Transverse colon (tissue), 4 donors: ENCODE measurements around the gene HPS6.

Source experiments
- EP300 ChIP-seq: sonication (generic); formaldehyde crosslinking; IDR thresholded peaks from one replicate; pipeline ENCODE4 v1.6.1; 2017; ENCODE audit warnings: antibody characterized with exemption, low read depth
- POLR2A ChIP-seq: fragments of 450-650 bp; IDR thresholded peaks from one replicate; pipeline ENCODE4 v1.6.1; 2016; ENCODE audit warnings: antibody characterized with exemption, mild to moderate bottlenecking, moderate library complexity
- POLR2AphosphoS5 ChIP-seq, 3 donors: sonication (generic); formaldehyde crosslinking; IDR thresholded peaks; one replicate each; pipeline ENCODE4 v1.6.1; 2016; ENCODE audit warnings: antibody characterized with exemption in 3 of 3
- TF ChIP-seq, protein P1 (sequence below), 5 experiments: fragments of 200-600 bp in 3 of 5; fragments of 450-650 bp in 2 of 5; sonication (generic) in 3 of 5; IDR thresholded peaks; 1 replicate in 2 of 5; 2 replicates in 3 of 5; pipeline ENCODE4 v1.5.1; 2016 to 2017; ENCODE audit warnings: antibody characterized with exemption in 5 of 5, inconsistent platforms in 3 of 5, mild to moderate bottlenecking in 2 of 5, moderate library complexity in 1 of 5

DNA sequence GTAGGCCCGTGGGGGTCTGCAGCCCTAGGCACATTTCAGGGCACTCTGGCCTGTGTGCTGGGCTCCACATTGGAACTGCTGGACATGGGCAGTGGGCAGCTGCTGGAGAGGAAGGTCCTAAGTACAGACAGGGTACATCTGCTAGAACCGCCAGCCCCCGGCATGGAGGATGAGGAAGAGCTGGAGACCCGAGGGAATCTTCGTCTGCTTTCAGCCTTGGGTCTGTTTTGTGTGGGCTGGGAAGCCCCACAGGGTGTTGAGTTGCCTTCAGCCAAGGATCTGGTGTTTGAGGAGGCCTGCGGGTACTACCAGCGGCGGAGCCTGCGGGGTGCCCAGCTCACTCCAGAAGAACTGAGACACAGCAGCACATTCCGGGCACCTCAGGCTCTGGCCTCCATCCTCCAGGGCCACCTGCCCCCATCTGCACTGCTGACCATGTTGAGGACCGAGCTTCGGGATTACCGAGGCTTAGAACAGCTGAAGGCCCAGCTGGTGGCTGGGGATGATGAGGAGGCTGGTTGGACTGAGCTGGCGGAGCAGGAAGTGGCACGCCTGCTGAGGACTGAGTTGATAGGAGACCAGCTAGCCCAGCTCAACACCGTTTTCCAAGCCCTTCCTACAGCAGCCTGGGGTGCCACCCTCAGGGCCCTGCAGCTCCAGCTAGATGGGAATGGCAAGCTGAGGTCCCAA, 1.4 kb downstream of the HPS6 start:
- no peak for TF ChIP-seq POLR2AphosphoS5 (IDR thresholded peaks at IDR 0.05)
- TF ChIP-seq, protein P1, sequence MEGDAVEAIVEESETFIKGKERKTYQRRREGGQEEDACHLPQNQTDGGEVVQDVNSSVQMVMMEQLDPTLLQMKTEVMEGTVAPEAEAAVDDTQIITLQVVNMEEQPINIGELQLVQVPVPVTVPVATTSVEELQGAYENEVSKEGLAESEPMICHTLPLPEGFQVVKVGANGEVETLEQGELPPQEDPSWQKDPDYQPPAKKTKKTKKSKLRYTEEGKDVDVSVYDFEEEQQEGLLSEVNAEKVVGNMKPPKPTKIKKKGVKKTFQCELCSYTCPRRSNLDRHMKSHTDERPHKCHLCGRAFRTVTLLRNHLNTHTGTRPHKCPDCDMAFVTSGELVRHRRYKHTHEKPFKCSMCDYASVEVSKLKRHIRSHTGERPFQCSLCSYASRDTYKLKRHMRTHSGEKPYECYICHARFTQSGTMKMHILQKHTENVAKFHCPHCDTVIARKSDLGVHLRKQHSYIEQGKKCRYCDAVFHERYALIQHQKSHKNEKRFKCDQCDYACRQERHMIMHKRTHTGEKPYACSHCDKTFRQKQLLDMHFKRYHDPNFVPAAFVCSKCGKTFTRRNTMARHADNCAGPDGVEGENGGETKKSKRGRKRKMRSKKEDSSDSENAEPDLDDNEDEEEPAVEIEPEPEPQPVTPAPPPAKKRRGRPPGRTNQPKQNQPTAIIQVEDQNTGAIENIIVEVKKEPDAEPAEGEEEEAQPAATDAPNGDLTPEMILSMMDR (IDR thresholded peaks at IDR 0.05), result no peak
- no peak for TF ChIP-seq POLR2A
- no peak for TF ChIP-seq EP300
